Keratinocyte (primary cell): ENCODE measurements around the gene NR5A1. TPM values are rescaled to one million over a fixed set of nuclear protein-coding genes. Genes with fewer than 3 reads are reported as not detected.

ENCODE experiments used
- DNase-seq: peaks from one replicate; pipeline ENCODE4 v3.0.0-alpha.2; 2011; ENCODE audit warnings: low read depth, missing footprints, low spot score
- FAIRE-seq: peaks from 2 replicates; lab custom pipeline; 2011; peaks lifted over from hg19 to GRCh38; lab: Jason Lieb, UNC
- H2AFZ ChIP-seq: 2 replicates; pipeline ENCODE4 v1.6.0; 2012; ENCODE audit warnings: low read length, control low read depth, inconsistent platforms; ENCODE audit not compliant: control insufficient read depth
- H3K27ac ChIP-seq: 2 replicates; pipeline ENCODE4 v1.5.1; 2011; ENCODE audit warnings: low read length; ENCODE audit not compliant: control insufficient read depth, insufficient read depth
- H3K27me3 ChIP-seq: 3 replicates; pipeline ENCODE4 v1.6.0; 2011; ENCODE audit warnings: low read length; ENCODE audit not compliant: control insufficient read depth, insufficient read depth; ENCODE audit errors: extremely low read depth
- H3K36me3 ChIP-seq, 2 experiments: 2 replicates in 1 of 2; 3 replicates in 1 of 2; pipeline ENCODE4 v1.5.1; 2011; ENCODE audit warnings: low read length in 2 of 2, mild to moderate bottlenecking in 1 of 2; ENCODE audit not compliant: control insufficient read depth in 2 of 2, insufficient read depth in 2 of 2; ENCODE audit errors: extremely low read depth in 1 of 2
- H3K4me1 ChIP-seq: 3 replicates; pipeline ENCODE4 v1.5.1; 2011; ENCODE audit warnings: low read length; ENCODE audit not compliant: control insufficient read depth, insufficient read depth; ENCODE audit errors: extremely low read depth
- H3K4me2 ChIP-seq: 3 replicates; pipeline ENCODE4 v1.6.0; 2011; ENCODE audit warnings: low read depth, low read length; ENCODE audit not compliant: control insufficient read depth, insufficient read depth; ENCODE audit errors: extremely low read depth
- H3K4me3 ChIP-seq, 3 experiments: fragments of 200-600 bp in 1 of 3; sonication (generic) in 1 of 3; 2 replicates in 2 of 3; 3 replicates in 1 of 3; pipeline ENCODE4 v1.5.1; 2011 to 2016; ENCODE audit warnings: low read length in 3 of 3, mild to moderate bottlenecking in 3 of 3, control low read depth in 2 of 3, inconsistent platforms in 1 of 3, low read depth in 1 of 3, mixed read lengths in 1 of 3, mixed run types in 1 of 3, moderate library complexity in 1 of 3; ENCODE audit not compliant: control insufficient read depth in 2 of 3, insufficient read depth in 2 of 3; ENCODE audit errors: extremely low read depth in 1 of 3
- H3K79me2 ChIP-seq: 2 replicates; pipeline ENCODE4 v1.6.0; 2012; ENCODE audit warnings: low read length; ENCODE audit not compliant: control insufficient read depth, insufficient read depth
- H3K9ac ChIP-seq: 3 replicates; pipeline ENCODE4 v1.6.0; 2011; ENCODE audit warnings: low read length; ENCODE audit not compliant: control insufficient read depth, insufficient read depth; ENCODE audit errors: extremely low read depth
- H3K9me1 ChIP-seq: 3 replicates; pipeline ENCODE4 v1.6.0; 2011; ENCODE audit warnings: low read length; ENCODE audit not compliant: control insufficient read depth, insufficient read depth; ENCODE audit errors: extremely low read depth
- H3K9me3 ChIP-seq: 2 replicates; pipeline ENCODE4 v1.5.1; 2012; ENCODE audit warnings: low read depth, low read length; ENCODE audit not compliant: control insufficient read depth
- H4K20me1 ChIP-seq: 3 replicates; pipeline ENCODE4 v1.6.0; 2011; ENCODE audit warnings: low read length; ENCODE audit not compliant: control insufficient read depth, insufficient read depth; ENCODE audit errors: extremely low read depth
- CTCF ChIP-seq, 3 experiments: IDR thresholded peaks in 1 of 3; conservative IDR thresholded peaks in 1 of 3; optimal IDR thresholded peaks in 1 of 3; 2 replicates in 2 of 3; 3 replicates in 1 of 3; pipeline versions ENCODE3 to v1.5.1; 2011; ENCODE audit warnings: low read length in 3 of 3, mild to moderate bottlenecking in 3 of 3, moderate library complexity in 2 of 3, control low read depth in 1 of 3, inconsistent platforms in 1 of 3; ENCODE audit not compliant: insufficient read depth in 2 of 3; ENCODE audit errors: extremely low read depth in 1 of 3
- EZH2 ChIP-seq: IDR thresholded peaks from one replicate; pipeline ENCODE4 v1.6.1; 2012; ENCODE audit warnings: inconsistent platforms, mild to moderate bottlenecking, low read length, moderate library complexity
- dilution Hi-C: fragments of 300-500 bp; cut with MboI; formaldehyde crosslinking; loops from one replicate; pipeline ENCODE4 v1.7.0; 2020; ENCODE audit warnings: low sequenced_read_pairs; ENCODE audit not compliant: extremely low pct_ligation_motif_present
- polyA plus RNA-seq, 5 experiments: library from polyadenylated mRNA; depleted of rRNA in 3 of 5; stranded (reverse) in 3 of 5; stranded (forward) in 1 of 5; unstranded in 1 of 5; fragments of >200 nt; gene quantifications; 1 replicate in 1 of 5; 2 replicates in 3 of 5; 3 replicates in 1 of 5; pipeline versions ENCODE4 v1.2.1 to v1.2.3, GENCODE V29; 2011 to 2012; ENCODE audit warnings: missing spikeins in 2 of 5, low read depth in 1 of 5, low replicate concordance in 1 of 5

NR5A1 gene
- polyA plus RNA-seq, 1 donor (not counting 4 experiments of a cell fraction or from before 2014, with no cell fraction given), result not detected

DNA sequence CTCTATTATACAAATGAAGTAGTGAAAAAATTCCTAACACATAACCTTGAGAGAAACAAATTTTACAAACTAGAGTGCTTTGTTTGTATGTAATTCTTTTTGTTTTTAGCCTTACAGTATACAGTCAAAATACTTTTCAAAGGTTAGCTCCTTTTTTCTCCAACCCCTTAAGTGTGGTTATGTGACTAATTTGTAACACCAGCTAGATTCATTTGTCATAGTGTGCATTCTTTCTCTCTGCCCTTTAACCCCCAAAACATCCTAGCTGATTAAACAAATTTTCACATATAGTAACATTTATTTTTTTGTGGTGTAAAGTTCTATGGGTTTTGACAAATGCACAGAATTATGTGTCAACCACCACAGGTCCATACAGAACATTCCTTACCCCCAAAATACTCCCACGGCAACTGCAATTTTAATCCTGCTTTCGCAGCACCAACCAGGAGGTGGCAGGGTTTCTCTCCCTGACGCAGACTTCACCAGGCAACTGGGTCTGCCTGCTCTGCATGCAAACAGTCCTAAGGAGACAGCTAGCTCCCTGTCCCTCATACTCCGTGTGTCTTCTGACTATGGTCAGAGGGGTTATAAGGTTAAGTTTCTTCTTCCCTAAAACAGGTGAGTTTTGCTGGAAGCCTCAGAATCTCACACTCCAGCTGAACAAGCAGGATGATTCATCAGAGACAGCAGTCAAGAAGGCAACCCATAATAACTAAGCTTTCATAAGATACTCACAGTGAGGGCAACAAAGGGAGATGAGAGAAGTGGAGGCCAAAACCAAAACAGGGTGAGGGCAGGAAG lies 44.5 kb upstream of the NR5A1 start:
- dilution Hi-C loops, result no loop called here
- no peak overlapping the region for H2AFZ ChIP-seq
- H3K4me2 ChIP-seq, result peak overlapping the region; percentile 49
- H3K9ac ChIP-seq, result no peak overlapping the region
- TF ChIP-seq CTCF (optimal IDR thresholded peaks at IDR 0.05 in 1 of 3, IDR thresholded peaks at IDR 0.05 in 1 of 3, conservative IDR thresholded peaks at IDR 0.05 in 1 of 3; ENCODE audit: extremely low read depth in 1 of 3, insufficient read depth in 2 of 3, low read length in 3 of 3), result peak; percentile 74 to 95 (median 86)
- TF ChIP-seq EZH2, result no peak
- no peaks in the 10 kb centered on the region for H4K20me1 ChIP-seq
- H3K36me3 ChIP-seq, result no peaks in the 10 kb centered on the region
- H3K9me3 ChIP-seq, result no peaks in the 10 kb centered on the region
- no peak overlapping the region for H3K4me3 ChIP-seq
- H3K9me1 ChIP-seq, result no peaks in the 10 kb centered on the region
- FAIRE-seq (peak; percentile 62), DNase-seq (no peak)
- peak overlapping the region; percentile 39 for H3K27ac ChIP-seq
- peaks cover 16% of the 10 kb centered on the region for H3K4me1 ChIP-seq
- no peaks in the 10 kb centered on the region for H3K27me3 ChIP-seq
- no peaks in the 10 kb centered on the region for H3K79me2 ChIP-seq

DNA sequence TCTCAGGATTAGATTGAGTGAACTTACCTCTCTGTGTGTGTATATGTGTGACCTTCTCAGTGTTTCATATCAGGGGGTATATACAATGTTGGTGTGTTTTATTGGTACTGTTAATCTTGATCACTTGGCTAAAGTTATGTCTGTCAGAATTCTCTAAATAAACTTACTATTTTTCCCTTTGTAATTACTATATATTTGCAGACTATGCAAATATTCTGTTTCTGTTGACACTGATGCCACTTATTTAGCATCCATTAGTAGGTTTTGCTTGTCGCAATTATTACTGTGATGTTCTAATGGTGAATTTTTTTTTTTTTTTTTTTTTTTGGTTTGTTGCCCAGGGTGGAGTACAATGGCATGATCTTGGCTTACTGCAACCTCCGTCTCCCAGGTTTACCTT lies 42.9 kb upstream of the NR5A1 start:
- no peak for FAIRE-seq

More for the DNA sequence above, 42.9 kb upstream of the NR5A1 start:
- Histone ChIP-seq H3K36me3 (no peaks in the 10 kb centered on the region), H4K20me1 (no peaks in the 10 kb centered on the region), H2AFZ (no peak overlapping the region), H3K27me3 (no peaks in the 10 kb centered on the region), H3K27ac (no peak overlapping the region), H3K4me3 (no peak overlapping the region), H3K9ac (no peak overlapping the region), H3K9me1 (no peaks in the 10 kb centered on the region), H3K4me1 (peaks cover 16% of the 10 kb centered on the region), H3K79me2 (no peaks in the 10 kb centered on the region), H3K9me3 (no peaks in the 10 kb centered on the region), H3K4me2 (no peak overlapping the region)
- DNase-seq, result no peak
- dilution Hi-C loops, result no loop called here
- TF ChIP-seq CTCF (optimal IDR thresholded peaks at IDR 0.05 in 1 of 3, IDR thresholded peaks at IDR 0.05 in 1 of 3, conservative IDR thresholded peaks at IDR 0.05 in 1 of 3; ENCODE audit: extremely low read depth in 1 of 3, insufficient read depth in 2 of 3, low read length in 3 of 3) (no peak), EZH2 (no peak)
